Aorta (tissue), 5 donors: Measurements from ENCODE around the gene ZHX3. TPM values are rescaled to one million over a fixed set of nuclear protein-coding genes. Genes with fewer than 3 reads are reported as not detected.

Experiments
- ATAC-seq: fragments of 200-7000 bp; cut with Tn5 transposase; one replicate; pipeline ENCODE4 v1.9.1; 2022; ENCODE audit warnings: moderate library complexity; ENCODE audit not compliant: low FRiP score
- DNase-seq, 2 donors: peaks; one replicate each; pipeline ENCODE4 v3.0.0-alpha.2; 2020
- H3K27ac ChIP-seq, 2 donors: one replicate each; pipeline ENCODE4 v1.5.1; 2013; ENCODE audit warnings: low read length in 2 of 2, mild to moderate bottlenecking in 2 of 2, moderate library complexity in 2 of 2, control low read depth in 1 of 2, inconsistent platforms in 1 of 2, low read depth in 1 of 2
- H3K27me3 ChIP-seq, 2 donors: one replicate each; pipeline ENCODE4 v1.6.1; 2013; ENCODE audit warnings: control low read depth in 1 of 2, low read length in 1 of 2, mild to moderate bottlenecking in 1 of 2, moderate library complexity in 1 of 2; ENCODE audit not compliant: insufficient read depth in 2 of 2, control insufficient read depth in 1 of 2
- H3K36me3 ChIP-seq, 2 donors: one replicate each; pipeline ENCODE4 v1.6.1; 2013; ENCODE audit warnings: control low read depth in 1 of 2, low read length in 1 of 2, mild to moderate bottlenecking in 1 of 2; ENCODE audit not compliant: insufficient read depth in 2 of 2, control insufficient read depth in 1 of 2
- H3K4me1 ChIP-seq, 2 donors: one replicate each; pipeline ENCODE4 v1.6.1; 2013; ENCODE audit warnings: low read length in 2 of 2, control low read depth in 1 of 2, mild to moderate bottlenecking in 1 of 2, moderate library complexity in 1 of 2; ENCODE audit not compliant: insufficient read depth in 2 of 2, control insufficient read depth in 1 of 2
- H3K4me3 ChIP-seq, 2 donors: one replicate each; pipeline ENCODE4 v1.5.1; 2013; ENCODE audit warnings: low read length in 2 of 2, control low read depth in 1 of 2, mild to moderate bottlenecking in 1 of 2
- H3K9me3 ChIP-seq: one replicate; pipeline ENCODE4 v1.6.1; 2013; ENCODE audit warnings: mild to moderate bottlenecking, low read length; ENCODE audit not compliant: control insufficient read depth
- WGBS, 2 donors: extraction: QIAGEN DNeasy Blood & Tissue Kit; methylation state at CpG; one replicate each; pipeline ENCODE4 v1.1.7; 2013; 5-methylcytosine and 5-hydroxymethylcytosine counted together
- intact Hi-C, 2 donors: fragments of 100-400 bp; cut with DNase I; formaldehyde crosslinking; loops; one replicate each; pipeline versions ENCODE4 v1.14.2 to v1.15.0; 2022
- polyA plus RNA-seq, 2 donors: library from polyadenylated mRNA; stranded (reverse); fragments of 200-250 nt; gene quantifications; one replicate each; pipeline ENCODE4 v1.2.3, GENCODE V29; 2013
- total RNA-seq, 2 donors: library from RNA; stranded (reverse); fragmentation: NEBNext Ultra II Directional; extraction: Animal tissue kit (Norgen Biotek cat#: 25700); gene quantifications; one replicate each; pipeline ENCODE4 v1.2.1, GENCODE V29; 2021
- donor health status: healthy with polysubstance abuse.
- donor health status: Bipolar disorder and iron deficiency.
- donor health status: DM: no; HTN: no; CAD: no.
- donor health status: DM: no; HTN: no; CAD: no.
- donor health status: DM: yes; HTN: yes; CAD: no.

Gene ZHX3
- total and polyA plus RNA-seq, 4 donors: 11.0 to 98.6 (median 38.8) TPM

GRCh38 chr20:41223112-41223511, 94.4 kb downstream of the ZHX3 start:
- Histone ChIP-seq H3K27me3 (no peaks in the 10 kb centered on the region), H3K4me1 (peaks cover 2 to 7% of the 10 kb centered on the region in 2 donors), H3K36me3 (no peaks in the 10 kb centered on the region), H3K4me3 (no peak overlapping the region), H3K27ac (peak overlapping the region in 1 of 2 donors; percentile 28), H3K9me3 (no peaks in the 10 kb centered on the region)
- intact Hi-C loops: no loop called here
- no peak for DNase-seq
- peak; percentile 61 for ATAC-seq

GRCh38 chr20:41222703-41223102, 94.8 kb downstream of the ZHX3 start:
- no peaks in the 10 kb centered on the region for H3K9me3 ChIP-seq
- H3K27ac ChIP-seq: no peak overlapping the region
- DNase-seq (no peak), ATAC-seq (peak; percentile 55)
- H3K4me1 ChIP-seq: peaks cover 2 to 7% of the 10 kb centered on the region in 2 donors
- intact Hi-C loops: no loop called here
- no peaks in the 10 kb centered on the region for H3K27me3 ChIP-seq
- no peaks in the 10 kb centered on the region for H3K36me3 ChIP-seq
- no peak overlapping the region for H3K4me3 ChIP-seq

- peak; percentile 59 for ATAC-seq
- peaks cover 2 to 7% of the 10 kb centered on the region in 2 donors for H3K4me1 ChIP-seq
Measured at GRCh38 chr20:41222296-41222695, 95.2 kb downstream of the ZHX3 start.

GRCh38 chr20:41221614-41222218, 95.8 kb downstream of the ZHX3 start:
- no peaks in the 10 kb centered on the region for H3K9me3 ChIP-seq
- no peaks in the 10 kb centered on the region for H3K36me3 ChIP-seq
- no peak for ATAC-seq
- H3K4me3 ChIP-seq: no peak overlapping the region
- peaks cover 2 to 7% of the 10 kb centered on the region in 2 donors for H3K4me1 ChIP-seq
- intact Hi-C loops: no loop called here
- WGBS, 2 donors: 63 to 70% methylated on average over 5 of the region's 5 CpGs
- no peaks in the 10 kb centered on the region for H3K27me3 ChIP-seq
- DNase-seq: no peak
- peak overlapping the region; percentile 19 to 79 for H3K27ac ChIP-seq

More at GRCh38 chr20:41222296-41222695, 95.2 kb downstream of the ZHX3 start:
- peak overlapping the region; percentile 19 to 79 for H3K27ac ChIP-seq
- WGBS, 2 donors: 72 to 88% methylated on average over 1 of the region's 1 CpG
- H3K36me3 ChIP-seq: no peaks in the 10 kb centered on the region
- intact Hi-C loops: no loop called here
- no peaks in the 10 kb centered on the region for H3K9me3 ChIP-seq
- H3K27me3 ChIP-seq: no peaks in the 10 kb centered on the region
- H3K4me3 ChIP-seq: no peak overlapping the region
- no peak for DNase-seq

GRCh38 chr20:41219824-41220223, 97.7 kb downstream of the ZHX3 start:
- intact Hi-C loops: no loop called here
- DNase-seq: no peak
- no peaks in the 10 kb centered on the region for H3K9me3 ChIP-seq
- ATAC-seq: no peak
- H3K4me3 ChIP-seq: no peak overlapping the region
- no peak overlapping the region for H3K27ac ChIP-seq
- no peaks in the 10 kb centered on the region for H3K27me3 ChIP-seq
- H3K4me1 ChIP-seq: peaks cover 2 to 7% of the 10 kb centered on the region in 2 donors
- 62 to 63% methylated on average over 2 of the region's 2 CpGs for WGBS, 2 donors
- no peaks in the 10 kb centered on the region for H3K36me3 ChIP-seq

- Histone ChIP-seq H3K4me3 (no peak overlapping the region), H3K9me3 (no peaks in the 10 kb centered on the region), H3K36me3 (no peaks in the 10 kb centered on the region), H3K27me3 (no peaks in the 10 kb centered on the region), H3K27ac (no peak overlapping the region), H3K4me1 (peaks cover 2 to 7% of the 10 kb centered on the region in 2 donors)
- intact Hi-C loops: no loop called here
- whole genome bisulfite sequencing, 2 donors: 67 to 71% methylated on average over 2 of the region's 2 CpGs
- ATAC-seq: no peak
- DNase-seq: no peak
Measured at GRCh38 chr20:41218466-41218865, 99.1 kb downstream of the ZHX3 start.

GRCh38 chr20:41217422-41217821, 100.1 kb downstream of the ZHX3 start:
- Histone ChIP-seq H3K27ac (no peak overlapping the region), H3K9me3 (no peaks in the 10 kb centered on the region), H3K4me3 (no peak overlapping the region), H3K36me3 (no peaks in the 10 kb centered on the region), H3K27me3 (no peaks in the 10 kb centered on the region), H3K4me1 (peaks cover 2 to 10% of the 10 kb centered on the region in 2 donors)
- WGBS, 2 donors: 54 to 57% methylated on average over 5 of the region's 5 CpGs
- DNase-seq (no peak), ATAC-seq (no peak)
- intact Hi-C loops: no loop called here

- Histone ChIP-seq H3K4me3 (no peak overlapping the region), H3K27ac (no peak overlapping the region), H3K9me3 (no peaks in the 10 kb centered on the region), H3K36me3 (no peaks in the 10 kb centered on the region), H3K4me1 (peaks cover 2 to 6% of the 10 kb centered on the region in 2 donors), H3K27me3 (no peaks in the 10 kb centered on the region)
- intact Hi-C loops: no loop called here
- ATAC-seq (no peak), DNase-seq (no peak)
- 97 to 99% methylated on average over 3 of the region's 3 CpGs for WGBS, 2 donors
Measured at GRCh38 chr20:41214666-41215065, 102.9 kb downstream of the ZHX3 start.

GRCh38 chr20:41214202-41214601, 103.3 kb downstream of the ZHX3 start:
- Histone ChIP-seq H3K36me3 (no peaks in the 10 kb centered on the region), H3K27me3 (no peaks in the 10 kb centered on the region), H3K27ac (no peak overlapping the region), H3K4me1 (peaks cover 0 to 6% of the 10 kb centered on the region in 2 donors), H3K4me3 (no peak overlapping the region), H3K9me3 (no peaks in the 10 kb centered on the region)
- intact Hi-C loops: no loop called here
- WGBS, 2 donors: 91 to 96% methylated on average over 3 of the region's 3 CpGs
- no peak for ATAC-seq
- DNase-seq: no peak
